Glutamatergic neuron (in vitro differentiated cells): ENCODE measurements around the gene EID3. TPM values are rescaled to one million over a fixed set of nuclear protein-coding genes. Genes with fewer than 3 reads are reported as not detected.
A peak's percentile ranks its signal among the peaks of the same experiment; 100 is the strongest.

Source experiments
- DNase-seq: peaks from one replicate; pipeline ENCODE4 v3.0.0; 2022
- H3K27ac Mint-ChIP-seq: one replicate; pipeline ENCODE4 v1.8.0; 2020; ENCODE audit warnings: mild to moderate bottlenecking, mixed read lengths, inconsistent platforms; ENCODE audit not compliant: unreplicated experiment
- H3K27me3 Mint-ChIP-seq: one replicate; pipeline ENCODE4 v1.8.0; 2020; ENCODE audit warnings: mild to moderate bottlenecking, moderate library complexity, mixed read lengths, inconsistent platforms; ENCODE audit not compliant: unreplicated experiment
- H3K36me3 Mint-ChIP-seq: one replicate; pipeline ENCODE4 v1.8.0; 2020; ENCODE audit warnings: mild to moderate bottlenecking, mixed read lengths, inconsistent platforms; ENCODE audit not compliant: unreplicated experiment
- H3K4me1 Mint-ChIP-seq: one replicate; pipeline ENCODE4 v1.8.0; 2020; ENCODE audit warnings: mild to moderate bottlenecking, low read depth, mixed read lengths, inconsistent platforms; ENCODE audit not compliant: unreplicated experiment
- H3K4me3 Mint-ChIP-seq: one replicate; pipeline ENCODE4 v1.8.0; 2020; ENCODE audit warnings: mild to moderate bottlenecking, mixed read lengths, inconsistent platforms; ENCODE audit not compliant: unreplicated experiment
- H3K9me3 Mint-ChIP-seq: one replicate; pipeline ENCODE4 v1.8.0; 2020; ENCODE audit warnings: mild to moderate bottlenecking, moderate library complexity, mixed read lengths, inconsistent platforms; ENCODE audit not compliant: unreplicated experiment
- CTCF ChIP-seq: fragments of 200-600 bp; sonication (generic); IDR thresholded peaks from one replicate; pipeline ENCODE4 v1.5.0; 2021; ENCODE audit not compliant: partially characterized antibody, unreplicated experiment
- total RNA-seq: library from RNA; stranded (reverse); fragmentation: NEBNext Ultra II Directional; extraction: Animal tissue kit (Norgen Biotek cat#: 25700); gene quantifications from one replicate; pipeline ENCODE4 v1.2.1, GENCODE V29; 2021; ENCODE audit not compliant: unreplicated experiment

EID3 gene
- total RNA-seq, 1 donor from 2014 or later, result 3.7 TPM

DNA sequence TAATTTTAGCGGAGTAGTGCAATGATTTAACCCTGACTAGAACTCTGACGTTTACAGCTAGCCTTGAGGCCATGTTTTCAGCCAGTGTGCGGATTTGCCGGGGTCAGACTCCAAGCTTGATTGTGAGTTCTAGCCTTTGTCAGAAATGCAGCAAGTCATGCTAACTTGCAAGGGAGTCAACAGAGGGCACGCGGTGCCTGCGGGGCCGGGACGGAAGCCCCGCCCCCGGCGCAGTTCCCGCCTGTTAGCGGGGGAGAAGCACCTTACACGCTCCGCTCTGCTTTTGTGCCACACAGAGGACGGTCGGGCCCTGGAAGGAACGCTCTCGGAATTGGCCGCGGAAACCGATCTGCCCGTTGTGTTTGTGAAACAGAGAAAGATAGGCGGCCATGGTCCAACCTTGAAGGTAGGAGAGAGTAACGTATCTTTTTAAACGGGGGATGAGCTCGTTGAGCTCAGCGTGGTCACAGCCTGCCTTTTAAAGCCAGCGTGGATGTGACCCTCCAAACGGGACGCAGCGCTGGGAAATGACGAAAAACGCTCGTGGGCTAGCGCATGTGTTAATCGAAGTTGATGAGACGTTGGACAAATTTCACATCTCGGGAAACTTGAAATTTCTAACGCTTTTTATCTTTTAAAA is 14.8 kb upstream of the EID3 start:
- peaks cover 16% of the 10 kb centered on the region for H3K4me1 Mint-ChIP-seq
- peak overlapping the region; percentile 98 for H3K4me3 Mint-ChIP-seq
- H3K27me3 Mint-ChIP-seq, result peaks cover 6% of the 10 kb centered on the region
- peak; percentile 81 for DNase-seq
- H3K36me3 Mint-ChIP-seq, result no peaks in the 10 kb centered on the region
- H3K27ac Mint-ChIP-seq, result peak overlapping the region; percentile 99
- no peak for TF ChIP-seq CTCF
- peaks cover 10% of the 10 kb centered on the region for H3K9me3 Mint-ChIP-seq

DNA sequence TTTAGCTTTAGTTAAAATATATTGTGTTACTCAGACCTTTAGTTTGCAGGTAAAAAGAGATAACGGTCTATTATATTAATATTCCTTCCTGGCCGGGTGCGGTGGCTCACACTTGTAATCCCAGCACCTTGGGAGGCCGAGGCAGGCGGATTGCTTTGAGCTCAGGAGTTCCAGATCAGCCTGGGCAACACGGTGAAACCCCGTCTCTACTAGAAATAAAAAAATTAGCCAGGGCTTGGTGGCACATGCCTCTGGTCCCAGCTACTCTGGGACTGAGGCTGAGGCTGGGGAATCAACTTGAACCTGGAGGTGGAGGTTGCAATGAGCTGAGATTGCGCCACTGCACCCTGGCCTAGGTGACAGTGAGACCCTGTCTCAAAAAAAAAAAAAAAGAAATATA is 13.2 kb upstream of the EID3 start:
- Mint-ChIP-seq H3K36me3 (peaks cover 2% of the 10 kb centered on the region), H3K9me3 (peaks cover 10% of the 10 kb centered on the region), H3K27ac (no peak overlapping the region), H3K4me3 (no peak overlapping the region), H3K27me3 (peaks cover 6% of the 10 kb centered on the region), H3K4me1 (peaks cover 16% of the 10 kb centered on the region)
- no peak for DNase-seq
- no peak for TF ChIP-seq CTCF

DNA sequence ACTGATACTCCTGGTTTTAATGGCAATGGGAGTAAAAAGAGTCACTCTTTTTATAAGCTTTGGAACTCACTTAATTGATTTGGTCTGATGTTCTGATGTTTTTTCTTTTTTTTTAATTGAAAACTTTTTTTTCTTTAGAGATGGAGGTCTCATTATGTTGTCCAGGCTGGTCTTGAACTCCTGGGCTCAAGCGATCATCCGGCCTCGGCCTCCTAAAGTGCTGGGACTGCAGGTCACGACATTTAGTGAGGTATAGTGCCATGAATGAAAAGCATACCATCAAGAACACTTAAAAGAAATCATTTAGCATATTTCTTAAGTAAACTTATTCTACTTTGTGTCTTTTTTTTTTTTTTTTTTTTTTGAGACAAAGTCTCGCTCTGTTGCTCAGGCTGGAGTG is 12.7 kb upstream of the EID3 start:
- H3K36me3 Mint-ChIP-seq, result peaks cover 6% of the 10 kb centered on the region

GRCh38 chr12:104291867-104292524 is 11.5 kb upstream of the EID3 start:
- Mint-ChIP-seq H3K4me3 (no peak overlapping the region), H3K4me1 (peaks cover 14% of the 10 kb centered on the region), H3K27ac (no peak overlapping the region), H3K9me3 (peaks cover 9% of the 10 kb centered on the region), H3K36me3 (peaks cover 10% of the 10 kb centered on the region), H3K27me3 (peaks cover 3% of the 10 kb centered on the region)
- DNase-seq, result no peak
- no peak for TF ChIP-seq CTCF

More for the DNA sequence above, 12.7 kb upstream of the EID3 start:
- TF ChIP-seq CTCF, result no peak
- no peak for DNase-seq
- H3K27ac Mint-ChIP-seq, result no peak overlapping the region
- no peak overlapping the region for H3K4me3 Mint-ChIP-seq
- H3K4me1 Mint-ChIP-seq, result peaks cover 16% of the 10 kb centered on the region
- peaks cover 10% of the 10 kb centered on the region for H3K9me3 Mint-ChIP-seq
- peaks cover 6% of the 10 kb centered on the region for H3K27me3 Mint-ChIP-seq
